WI38 (cell line): ENCODE measurements around the gene ARID1B.

ENCODE experiments used
- H3K4me3 ChIP-seq: 2 replicates; pipeline ENCODE4 v1.5.1; 2011; ENCODE audit warnings: low read depth, mild to moderate bottlenecking, control low read depth, low read length
- CTCF ChIP-seq: IDR thresholded peaks from 2 replicates; pipeline ENCODE4 v1.5.1; 2012; ENCODE audit warnings: low read depth, mild to moderate bottlenecking, control low read depth, low read length

The ARID1B gene

GRCh38 chr6:156993713-156994112 lies 216.5 kb downstream of the ARID1B start:
- no peak for TF ChIP-seq CTCF
- no peak overlapping the region for H3K4me3 ChIP-seq

- no peak overlapping the region for H3K4me3 ChIP-seq
- no peak for TF ChIP-seq CTCF
These were observed 217.3 kb downstream of the ARID1B start for GRCh38 chr6:156994215-156995076.

- TF ChIP-seq CTCF: no peak
- no peak overlapping the region for H3K4me3 ChIP-seq
These were observed 218.3 kb downstream of the ARID1B start for GRCh38 chr6:156995502-156995901.

- no peak for TF ChIP-seq CTCF
- H3K4me3 ChIP-seq: no peak overlapping the region
These were observed 219.1 kb downstream of the ARID1B start for GRCh38 chr6:156996265-156996664.

GRCh38 chr6:156998794-156999330 lies 221.7 kb downstream of the ARID1B start:
- H3K4me3 ChIP-seq: no peak overlapping the region
- TF ChIP-seq CTCF: no peak

- H3K4me3 ChIP-seq: no peak overlapping the region
- TF ChIP-seq CTCF: no peak
These were observed 222.6 kb downstream of the ARID1B start for GRCh38 chr6:156999762-157000161.

- H3K4me3 ChIP-seq: no peak overlapping the region
- TF ChIP-seq CTCF: no peak
These were observed 224.5 kb downstream of the ARID1B start for GRCh38 chr6:157001716-157002115.
